Measurements from ENCODE around the gene SETSIP. TPM values are rescaled to one million over a fixed set of nuclear protein-coding genes. Genes with fewer than 3 reads are reported as not detected.

The SETSIP gene
- total RNA-seq (2022) (not detected in 2 replicates), Bru-seq, nascent RNA (not detected), BruChase-seq, experiment 1, labeled RNA remaining after a 2-hour chase (percentile 26 among the genes with signal in this experiment), BruChase-seq, experiment 2, labeled RNA remaining after a 6-hour chase (percentile 46 among the genes with signal in this experiment)
- long read RNA-seq, result 0 reads

- no TSS peak for BruUV-seq (replicated peaks)
- POLR2A ChIA-PET, result no interaction called here
- H3K36me3 ChIP-seq (ENCODE audit: control insufficient read depth, insufficient read depth, low read length), result no peaks in the 10 kb centered on the region
- no peak within 1 kb of the TSS for H3K27ac Mint-ChIP-seq (ENCODE audit: unreplicated experiment)
- no peaks in the 10 kb centered on the region for H3K4me1 ChIP-seq
- no peak for DNase-seq
- no peaks in the 10 kb centered on the region for H3K9me3 Mint-ChIP-seq (ENCODE audit: unreplicated experiment)
- no peaks in the 10 kb centered on the region for H3K27me3 ChIP-seq (replicated peaks; ENCODE audit: control insufficient read depth, insufficient read depth, low read length)
- intact Hi-C loops (cut with micrococcal nuclease; ENCODE audit: unreplicated experiment), result no loop called here
- peaks cover 6% of the 10 kb centered on the region for H3K27me3 Mint-ChIP-seq (ENCODE audit: insufficient read depth, unreplicated experiment)
- no peak within 1 kb of the TSS for H3K4me3 ChIP-seq (ENCODE audit: low read depth, low read length)
- H3K4me3 Mint-ChIP-seq (ENCODE audit: unreplicated experiment), result no peak within 1 kb of the TSS
- no peaks in the 10 kb centered on the region for H3K4me1 Mint-ChIP-seq (ENCODE audit: low read depth, unreplicated experiment)
- no peaks in the 10 kb centered on the region for H3K9me3 ChIP-seq
- H3K36me3 Mint-ChIP-seq (ENCODE audit: insufficient read depth, unreplicated experiment), result no peaks in the 10 kb centered on the region
- CTCF ChIA-PET, result no interaction called here
- TF ChIP-seq CTCF (IDR thresholded peaks at IDR 0.05; ENCODE audit: insufficient read depth in 1 of 2, low read depth in 1 of 2, low read length in 1 of 2, severe bottlenecking in 1 of 2, unreplicated experiment in 1 of 2), result no peak
Measured at GRCh38 chr1:92075311-92075710, at the start of gene SETSIP. SETSIP (minus strand) TSS chr1:92075411; CDS start chr1:92075411, 0 bp downstream.

DNA sequence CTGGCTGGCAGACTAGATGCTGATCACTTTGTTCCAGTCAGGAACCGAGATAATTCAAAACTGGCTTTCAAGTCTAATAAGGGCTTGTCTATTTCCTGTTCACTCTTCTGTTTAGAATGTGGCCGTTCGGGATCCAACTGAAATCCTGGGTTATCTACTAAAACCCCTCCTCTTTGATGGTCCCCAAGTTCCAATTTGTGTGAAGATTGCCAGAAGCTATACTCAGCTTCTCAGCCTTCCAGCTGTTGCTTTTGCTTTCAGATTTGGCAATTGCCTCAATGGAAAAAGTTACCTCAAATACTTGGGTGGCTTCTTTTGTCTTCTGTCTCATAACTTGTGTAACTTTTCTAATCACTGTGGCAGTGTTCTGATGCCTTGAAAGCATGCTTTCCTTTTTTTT lies 48.7 kb upstream of the SETSIP start:
- Histone ChIP-seq H3K4me1 (no peaks in the 10 kb centered on the region), H3K4me3 (ENCODE audit: low read depth, low read length) (no peak overlapping the region), H3K27me3 (replicated peaks; ENCODE audit: control insufficient read depth, insufficient read depth, low read length) (no peaks in the 10 kb centered on the region), H3K36me3 (ENCODE audit: control insufficient read depth, insufficient read depth, low read length) (no peaks in the 10 kb centered on the region), H3K9me3 (no peaks in the 10 kb centered on the region)
- H3K27ac Mint-ChIP-seq (ENCODE audit: unreplicated experiment), result no peak overlapping the region
- POLR2A ChIA-PET, result no interaction called here
- intact Hi-C loops (cut with micrococcal nuclease; ENCODE audit: unreplicated experiment), result no loop called here
- H3K4me3 Mint-ChIP-seq (ENCODE audit: unreplicated experiment), result no peak overlapping the region
- H3K36me3 Mint-ChIP-seq (ENCODE audit: insufficient read depth, unreplicated experiment), result no peaks in the 10 kb centered on the region
- H3K9me3 Mint-ChIP-seq (ENCODE audit: unreplicated experiment), result no peaks in the 10 kb centered on the region
- BruUV-seq (replicated peaks), result no TSS peak
- DNase-seq, result no peak
- no peaks in the 10 kb centered on the region for H3K4me1 Mint-ChIP-seq (ENCODE audit: low read depth, unreplicated experiment)
- H3K27me3 Mint-ChIP-seq (ENCODE audit: insufficient read depth, unreplicated experiment), result no peaks in the 10 kb centered on the region
- TF ChIP-seq CTCF (IDR thresholded peaks at IDR 0.05; ENCODE audit: insufficient read depth in 1 of 2, low read depth in 1 of 2, low read length in 1 of 2, severe bottlenecking in 1 of 2, unreplicated experiment in 1 of 2), result no peak
- CTCF ChIA-PET, result no interaction called here

GRCh38 chr1:92118826-92119225 lies 43.6 kb upstream of the SETSIP start:
- ChIA-PET CTCF (no interaction called here), POLR2A (interaction anchor here (0.6 kb wide), 2 partner anchors 113 to 480 kb away, joined by 3 to 5 read pairs; no protein-coding TSS in a partner anchor)
- TF ChIP-seq CTCF (IDR thresholded peaks at IDR 0.05; ENCODE audit: insufficient read depth in 1 of 2, low read depth in 1 of 2, low read length in 1 of 2, severe bottlenecking in 1 of 2, unreplicated experiment in 1 of 2), result no peak
- Mint-ChIP-seq H3K27me3 (ENCODE audit: insufficient read depth, unreplicated experiment) (no peaks in the 10 kb centered on the region), H3K9me3 (ENCODE audit: unreplicated experiment) (no peaks in the 10 kb centered on the region), H3K4me3 (ENCODE audit: unreplicated experiment) (no peak overlapping the region), H3K27ac (ENCODE audit: unreplicated experiment) (no peak overlapping the region), H3K36me3 (ENCODE audit: insufficient read depth, unreplicated experiment) (no peaks in the 10 kb centered on the region), H3K4me1 (ENCODE audit: low read depth, unreplicated experiment) (no peaks in the 10 kb centered on the region)
- H3K4me1 ChIP-seq, result no peaks in the 10 kb centered on the region
- no peak for DNase-seq
- no peaks in the 10 kb centered on the region for H3K27me3 ChIP-seq (replicated peaks; ENCODE audit: control insufficient read depth, insufficient read depth, low read length)
- no peaks in the 10 kb centered on the region for H3K36me3 ChIP-seq (ENCODE audit: control insufficient read depth, insufficient read depth, low read length)
- no peak overlapping the region for H3K4me3 ChIP-seq (ENCODE audit: low read depth, low read length)
- intact Hi-C loops (cut with micrococcal nuclease; ENCODE audit: unreplicated experiment), result no loop called here
- H3K9me3 ChIP-seq, result no peaks in the 10 kb centered on the region
- BruUV-seq (replicated peaks), result no TSS peak
